Activated naive CD4-positive, alpha-beta T cell treated with Interleukin-2 at 50 U/mL for 16 hours (primary cell): ENCODE results near the gene CASP7.
"Not testable (repeated sequence)": the region's sequence is repeated elsewhere in the genome, so short reads cannot be mapped to it uniquely, and the experiment has no call there.

Source experiments
- DNase-seq: peaks from one replicate; pipeline ENCODE4 v3.0.0-alpha.2; 2020

CASP7 gene

DNA sequence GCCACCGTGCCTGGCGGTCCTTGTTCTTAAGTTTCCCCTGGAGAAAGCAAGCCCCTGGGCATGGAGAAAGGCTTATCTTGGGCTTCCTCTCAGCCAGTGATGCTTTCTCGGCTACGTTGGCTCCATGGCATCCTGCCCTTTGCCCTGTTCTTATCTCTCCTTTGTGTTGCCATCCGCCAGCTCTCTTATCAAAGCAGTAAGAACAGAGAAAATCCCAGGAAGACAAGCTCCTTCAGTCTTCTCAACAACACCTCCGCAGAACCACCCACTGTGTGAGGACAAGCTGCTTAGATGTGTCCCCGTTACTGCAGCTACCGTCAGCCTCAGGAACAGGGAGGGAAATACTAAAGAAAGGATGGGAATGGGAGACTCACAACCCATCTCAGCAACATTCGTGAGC, 75.1 kb downstream of the CASP7 start:
- DNase-seq: no peak

DNA sequence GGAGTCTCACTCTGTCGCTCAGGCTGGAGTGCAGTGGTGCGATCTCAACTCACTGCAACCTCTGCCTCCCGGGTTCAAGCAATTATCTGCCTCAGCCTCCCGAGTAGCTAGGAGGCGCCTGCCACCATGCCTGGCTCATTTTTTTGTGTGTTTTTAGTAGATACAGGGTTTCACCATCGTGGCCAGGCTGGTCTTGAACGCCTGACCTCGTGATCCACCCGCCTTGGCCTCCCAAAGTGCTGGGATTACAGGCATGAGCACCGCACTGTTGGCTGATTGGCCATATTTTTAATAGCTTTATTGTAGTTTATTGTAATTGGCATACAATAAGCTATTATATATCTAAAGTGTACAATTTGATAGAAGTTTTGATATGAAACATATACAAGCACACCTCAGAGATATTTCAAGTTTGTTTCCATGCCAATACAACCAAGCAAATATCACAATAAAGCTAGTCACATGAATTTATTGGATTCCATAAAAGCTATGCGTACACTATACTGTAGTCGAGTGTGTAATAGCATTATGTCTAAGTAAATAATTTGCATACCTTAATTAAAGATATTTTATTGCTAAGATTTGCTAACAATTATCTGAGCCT, 77.3 kb downstream of the CASP7 start:
- DNase-seq: no peak

DNA sequence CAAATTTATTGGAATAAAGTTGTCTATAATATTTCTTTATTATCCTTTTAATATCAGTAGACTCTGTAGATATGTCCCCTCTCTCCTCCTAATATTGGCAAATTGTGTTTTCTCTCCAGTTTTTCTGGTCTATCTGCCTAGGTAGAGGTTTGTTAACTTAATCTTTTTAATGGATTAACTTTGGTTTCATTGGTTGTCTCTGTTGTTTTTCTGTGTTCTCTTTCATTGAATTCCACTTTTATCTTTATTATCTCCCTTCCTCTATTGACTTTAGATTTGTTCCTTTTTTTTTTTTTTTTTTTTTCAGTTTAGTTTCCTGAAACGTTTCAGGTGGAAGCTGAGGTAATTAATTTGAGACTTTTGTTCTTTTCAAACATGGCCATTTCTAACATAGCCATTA, 82.4 kb downstream of the CASP7 start:
- DNase-seq: no peak

DNA sequence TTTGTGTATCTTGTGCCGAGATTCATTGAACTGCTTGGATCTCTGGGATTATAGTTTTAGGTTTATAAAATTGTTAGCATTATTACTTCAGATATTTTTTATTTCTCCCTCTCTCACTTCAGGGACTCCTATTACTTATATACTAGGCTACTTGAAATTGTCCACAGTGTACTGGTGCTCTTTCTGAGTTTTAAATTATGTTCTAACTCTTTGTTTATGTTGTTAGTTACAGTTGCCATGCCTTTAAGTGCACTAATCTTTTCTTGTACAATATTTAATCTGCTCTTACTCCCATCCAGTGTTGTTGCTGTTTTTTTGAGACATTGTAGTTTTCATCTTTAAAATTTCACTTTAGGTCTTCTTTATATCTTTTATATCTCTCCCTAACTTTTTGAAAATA, 84.9 kb downstream of the CASP7 start:
- no peak for DNase-seq

DNA sequence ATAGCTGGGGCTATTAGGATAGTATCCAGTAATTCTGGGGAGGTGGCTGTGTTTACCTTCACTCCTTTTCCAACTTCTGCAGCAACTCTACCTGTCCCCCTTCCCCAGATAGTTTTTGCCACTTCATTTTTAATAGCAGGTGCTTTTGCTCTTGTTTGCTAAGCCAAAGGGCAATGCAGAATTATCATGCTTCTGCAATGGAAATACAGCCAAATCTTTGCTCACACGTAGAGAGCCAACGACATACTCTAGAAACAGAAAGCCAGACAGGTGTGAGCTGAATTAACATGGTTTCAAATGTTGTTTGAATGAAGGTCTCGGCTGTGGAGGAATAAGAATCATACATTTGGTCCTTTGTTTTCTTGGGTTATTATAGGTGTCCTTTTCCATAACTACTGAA, 86.2 kb downstream of the CASP7 start:
- DNase-seq: no peak

DNA sequence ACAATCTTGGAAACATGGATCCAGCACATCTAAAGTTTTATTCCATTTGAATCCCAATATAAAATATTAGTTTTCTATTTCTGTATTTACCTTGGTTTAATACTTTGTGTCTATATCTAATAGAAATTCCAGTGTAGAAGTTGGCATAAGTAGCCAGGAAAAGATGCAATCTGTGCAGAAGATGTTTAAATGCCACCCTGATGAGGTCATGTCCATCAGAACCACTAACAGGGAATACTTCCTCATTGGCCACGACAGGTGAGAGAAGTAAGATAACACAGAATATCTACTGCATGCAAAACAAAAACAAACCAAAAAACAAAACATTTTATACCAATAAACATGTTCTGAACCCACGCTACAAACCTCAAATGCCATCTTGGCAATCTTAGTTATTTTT, 87.5 kb downstream of the CASP7 start:
- DNase-seq: no peak

DNA sequence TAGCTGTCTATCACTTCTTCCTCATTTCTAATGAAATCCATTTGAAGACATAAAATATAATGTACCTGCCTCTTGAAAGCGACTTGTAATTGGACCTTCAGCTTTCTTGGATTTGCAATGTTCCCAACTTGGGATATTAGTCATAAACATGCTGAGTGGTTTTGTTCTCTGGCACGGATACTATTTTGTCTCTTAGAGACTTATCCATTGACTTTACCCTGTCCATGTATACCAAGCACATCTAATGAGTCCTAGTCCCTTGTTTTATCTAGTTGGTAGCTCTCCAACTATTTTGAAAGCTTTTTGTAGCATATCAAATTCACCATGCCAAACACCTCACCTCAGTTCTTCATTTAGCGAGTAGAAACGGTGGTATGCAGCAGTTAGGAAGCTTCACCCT, 90.6 kb downstream of the CASP7 start:
- no peak for DNase-seq

DNA sequence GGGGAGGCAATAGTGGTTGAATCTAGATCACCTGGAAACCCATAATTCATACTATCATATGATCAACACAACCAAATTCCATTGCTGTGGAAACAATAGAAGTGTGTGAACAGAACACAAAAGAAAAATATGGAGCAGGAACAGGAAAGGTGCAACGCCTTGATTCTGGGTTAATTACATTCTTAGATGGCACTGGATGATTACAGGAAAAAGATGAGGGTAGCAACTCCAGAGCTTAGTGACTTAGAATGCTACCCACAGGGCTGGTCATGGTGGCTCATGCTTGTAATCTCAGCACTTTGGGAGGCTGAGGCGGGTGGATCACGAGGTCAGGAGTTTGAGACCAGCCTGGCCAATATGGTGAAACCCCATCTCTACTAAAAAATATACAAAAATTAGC, 91.4 kb downstream of the CASP7 start:
- not testable (repeated sequence) for DNase-seq

DNA sequence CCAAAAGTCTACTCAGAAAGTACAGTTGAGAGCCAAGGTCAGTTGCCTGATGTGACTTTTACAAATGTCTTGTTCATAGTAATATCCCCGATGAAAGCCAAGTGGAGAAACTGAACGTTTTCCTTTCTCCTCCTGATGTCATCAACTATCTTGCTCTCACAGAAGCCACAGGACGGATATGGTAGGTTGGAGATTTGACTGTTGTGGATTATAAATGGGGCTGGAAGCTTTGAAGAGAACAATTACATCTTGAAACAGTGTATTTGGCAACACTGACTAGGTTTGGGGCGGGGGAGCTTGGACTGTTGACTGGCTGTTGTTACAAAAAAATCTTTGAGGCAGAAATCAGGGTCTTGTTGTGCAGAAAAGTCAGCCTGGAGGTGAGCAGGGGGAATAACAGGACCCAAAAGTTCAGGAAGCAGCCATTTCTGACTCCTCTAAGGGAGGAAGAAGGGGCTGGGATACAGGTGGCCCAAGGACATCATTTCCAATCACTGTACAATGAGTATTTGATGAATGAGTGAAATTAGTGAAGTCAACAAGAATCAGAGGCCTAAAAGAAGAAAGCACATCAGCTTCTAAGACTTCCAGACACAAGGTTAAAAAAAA, 96.1 kb downstream of the CASP7 start:
- no peak for DNase-seq

DNA sequence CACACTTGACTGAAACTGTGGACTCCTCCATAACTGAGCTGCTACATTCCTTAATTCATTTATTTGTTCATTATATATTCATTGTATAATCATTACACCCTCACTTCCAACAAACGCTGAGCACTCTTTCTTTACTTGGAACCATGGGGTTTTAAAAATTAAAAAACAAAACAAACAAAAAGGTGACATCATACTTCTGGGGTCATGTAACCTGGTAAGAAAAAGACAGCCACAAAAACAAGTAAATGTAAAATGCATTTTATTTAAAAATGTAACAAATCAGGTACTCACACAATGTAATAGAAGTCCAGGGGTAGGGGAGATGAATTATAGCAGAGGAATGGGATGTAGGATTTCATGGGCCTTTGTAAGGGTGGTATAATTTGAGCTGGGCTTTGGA, 96.8 kb downstream of the CASP7 start:
- no peak for DNase-seq
